ENCODE results near the gene RANBP9. TPM values are rescaled to one million over a fixed set of nuclear protein-coding genes. Genes with fewer than 3 reads are reported as not detected.

Gene RANBP9
- total RNA-seq, 2 donors from 2014 or later = 14.3 to 26.7 TPM

- H3K4me1 ChIP-seq = peaks cover 22% of the 10 kb centered on the region
- H3K4me3 ChIP-seq = no peak overlapping the region
- TF ChIP-seq CTCF (IDR thresholded peaks at IDR 0.05) (no peak), POLR2A (IDR thresholded peaks at IDR 0.05) (no peak)
- ATAC-seq (no peak), DNase-seq (no peak)
- H3K27me3 ChIP-seq = no peaks in the 10 kb centered on the region
- 75 to 94% methylated on average over 1 of the region's 1 CpG for WGBS, 2 donors
- H3K27ac ChIP-seq = no peak overlapping the region
- H3K9me3 ChIP-seq = no peaks in the 10 kb centered on the region
- intact Hi-C loops (cut with DNase I) = no loop called here
- no peaks in the 10 kb centered on the region for H3K36me3 ChIP-seq (replicated peaks in 1 of 2; ENCODE audit: insufficient read depth in 1 of 2, low read depth in 2 of 2)
These were observed 38.3 kb downstream of the RANBP9 start for GRCh38 chr6:13673368-13673767.

- H3K27me3 ChIP-seq = no peaks in the 10 kb centered on the region
- no peak for TF ChIP-seq POLR2A (IDR thresholded peaks at IDR 0.05)
- no peak for TF ChIP-seq CTCF (IDR thresholded peaks at IDR 0.05)
- no peaks in the 10 kb centered on the region for H3K9me3 ChIP-seq
- DNase-seq = no peak
- intact Hi-C loops (cut with DNase I) = no loop called here
- H3K4me1 ChIP-seq = peaks cover 17% of the 10 kb centered on the region
- H3K27ac ChIP-seq = no peak overlapping the region
- ATAC-seq = no peak
- H3K4me3 ChIP-seq = no peak overlapping the region
- no peaks in the 10 kb centered on the region for H3K36me3 ChIP-seq (replicated peaks in 1 of 2; ENCODE audit: insufficient read depth in 1 of 2, low read depth in 2 of 2)
These were observed 38.7 kb downstream of the RANBP9 start for GRCh38 chr6:13672904-13673303.

- Histone ChIP-seq H3K27ac (peak overlapping the region in 1 of 4 donors; percentile 32), H3K9me3 (no peaks in the 10 kb centered on the region), H3K36me3 (replicated peaks in 1 of 2; ENCODE audit: insufficient read depth in 1 of 2, low read depth in 2 of 2) (no peaks in the 10 kb centered on the region), H3K4me1 (peaks cover 16% of the 10 kb centered on the region), H3K4me3 (no peak overlapping the region), H3K27me3 (no peaks in the 10 kb centered on the region)
- intact Hi-C loops (cut with DNase I) = no loop called here
- no peak for TF ChIP-seq CTCF (IDR thresholded peaks at IDR 0.05)
- TF ChIP-seq POLR2A (IDR thresholded peaks at IDR 0.05) = no peak
- DNase-seq = no peak
- WGBS, 2 donors = 85 to 90% methylated on average over 1 of the region's 1 CpG
- ATAC-seq = no peak
These were observed 40.0 kb downstream of the RANBP9 start for GRCh38 chr6:13671548-13672127.

GRCh38 chr6:13669476-13669875 is 42.2 kb downstream of the RANBP9 start:
- 90 to 97% methylated on average over 5 of the region's 5 CpGs for WGBS, 2 donors
- Histone ChIP-seq H3K9me3 (no peaks in the 10 kb centered on the region), H3K4me1 (peaks cover 31% of the 10 kb centered on the region), H3K4me3 (no peak overlapping the region), H3K27me3 (no peaks in the 10 kb centered on the region), H3K27ac (no peak overlapping the region), H3K36me3 (replicated peaks in 1 of 2; ENCODE audit: insufficient read depth in 1 of 2, low read depth in 2 of 2) (no peaks in the 10 kb centered on the region)
- intact Hi-C loops (cut with DNase I) = no loop called here
- DNase-seq (no peak), ATAC-seq (no peak)
- TF ChIP-seq POLR2A (IDR thresholded peaks at IDR 0.05) = no peak
- TF ChIP-seq CTCF (IDR thresholded peaks at IDR 0.05) = no peak

- intact Hi-C loops (cut with DNase I) = no loop called here
- WGBS, 2 donors = 49 to 60% methylated on average over 2 of the region's 2 CpGs
- Histone ChIP-seq H3K9me3 (no peaks in the 10 kb centered on the region), H3K4me3 (no peak overlapping the region), H3K27me3 (no peaks in the 10 kb centered on the region), H3K27ac (no peak overlapping the region), H3K36me3 (replicated peaks in 1 of 2; ENCODE audit: insufficient read depth in 1 of 2, low read depth in 2 of 2) (no peaks in the 10 kb centered on the region), H3K4me1 (peaks cover 42% of the 10 kb centered on the region)
- TF ChIP-seq POLR2A (IDR thresholded peaks at IDR 0.05) (no peak), CTCF (IDR thresholded peaks at IDR 0.05) (no peak)
- DNase-seq = no peak
- no peak for ATAC-seq
These were observed 43.2 kb downstream of the RANBP9 start for GRCh38 chr6:13668291-13668928.

All from body of pancreas (tissue), 4 donors.